ENCODE data around the gene THSD7A. TPM values are rescaled to one million over a fixed set of nuclear protein-coding genes. Genes with fewer than 3 reads are reported as not detected.
A peak's percentile ranks its signal among the peaks of the same experiment; 100 is the strongest.

The THSD7A gene
- total and polyA plus RNA-seq, 2 of the 8 experiments (the other 6 are each of a cell fraction or from before 2014, with no cell fraction given) = 0.44 to 1.2 TPM

DNA sequence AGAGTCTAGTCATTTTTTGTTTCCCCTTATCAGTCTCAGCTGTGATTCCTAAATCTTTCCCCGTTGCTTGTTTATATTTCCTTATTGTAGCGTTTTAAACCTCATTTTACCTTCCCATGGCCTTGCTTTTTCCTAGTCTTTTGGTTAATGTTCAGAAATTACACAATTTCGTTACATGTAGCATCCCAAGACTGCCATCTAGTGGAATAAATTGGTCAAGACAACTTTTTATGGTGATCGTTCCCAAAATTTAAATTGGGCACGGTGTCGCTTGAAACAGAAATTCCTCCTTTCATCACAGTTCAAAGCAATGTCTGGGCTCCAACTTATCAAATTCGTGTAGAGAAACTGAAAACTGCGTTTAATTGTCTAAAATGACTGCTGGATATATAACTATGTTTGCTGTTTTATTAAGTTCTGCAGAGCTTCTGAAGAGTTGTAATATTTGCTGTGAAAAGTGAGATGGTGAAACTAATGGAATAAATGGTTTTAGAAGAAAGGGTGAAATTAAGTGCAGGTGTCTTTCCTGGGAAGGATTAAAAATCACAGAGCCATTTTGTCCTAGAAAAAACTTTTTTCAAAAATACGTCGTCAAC lies 488.1 kb downstream of the THSD7A start (continued):
- TF ChIP-seq JUND (IDR thresholded peaks at IDR 0.05; ENCODE audit: low read length) (no peak), RNF2 (IDR thresholded peaks at IDR 0.05; ENCODE audit: borderline replicate concordance, low read depth, low read length, missing control alignments, poor library complexity, severe bottlenecking) (no peak), EP300 (IDR thresholded peaks at IDR 0.05; ENCODE audit: borderline replicate concordance in 1 of 2, low read depth in 2 of 2, low read length in 2 of 2) (no peak), RAD21 (IDR thresholded peaks at IDR 0.05 in 1 of 2, conservative IDR thresholded peaks at IDR 0.05 in 1 of 2; ENCODE audit: low read depth in 2 of 2, low read length in 2 of 2) (peak; percentile 84 to 89), CTCF (IDR thresholded peaks at IDR 0.05; ENCODE audit: control extremely low read depth in 1 of 3, insufficient read depth in 1 of 3, low read depth in 1 of 3, low read length in 3 of 3) (peak in 2 of 3 experiments; percentile 38 to 68; a peak in 2 of 4 replicates), POLR2A (IDR thresholded peaks at IDR 0.05; ENCODE audit: control extremely low read depth in 1 of 2, low read depth in 2 of 2, low read length in 2 of 2) (no peak), RXRA (IDR thresholded peaks at IDR 0.05; ENCODE audit: insufficient read depth, low read depth, low read length) (no peak), CEBPB (IDR thresholded peaks at IDR 0.05; ENCODE audit: low read depth, low read length) (peak; percentile 92)
- TF ChIP-seq, protein P1, sequence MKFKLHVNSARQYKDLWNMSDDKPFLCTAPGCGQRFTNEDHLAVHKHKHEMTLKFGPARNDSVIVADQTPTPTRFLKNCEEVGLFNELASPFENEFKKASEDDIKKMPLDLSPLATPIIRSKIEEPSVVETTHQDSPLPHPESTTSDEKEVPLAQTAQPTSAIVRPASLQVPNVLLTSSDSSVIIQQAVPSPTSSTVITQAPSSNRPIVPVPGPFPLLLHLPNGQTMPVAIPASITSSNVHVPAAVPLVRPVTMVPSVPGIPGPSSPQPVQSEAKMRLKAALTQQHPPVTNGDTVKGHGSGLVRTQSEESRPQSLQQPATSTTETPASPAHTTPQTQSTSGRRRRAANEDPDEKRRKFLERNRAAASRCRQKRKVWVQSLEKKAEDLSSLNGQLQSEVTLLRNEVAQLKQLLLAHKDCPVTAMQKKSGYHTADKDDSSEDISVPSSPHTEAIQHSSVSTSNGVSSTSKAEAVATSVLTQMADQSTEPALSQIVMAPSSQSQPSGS (IDR thresholded peaks at IDR 0.05; ENCODE audit: low read length) = no peak

Measured in H1 (cell line).